HUES6 (cell line): ENCODE results near the gene TMIGD2.
"Not testable (repeated sequence)": the region's sequence is repeated elsewhere in the genome, so short reads cannot be mapped to it uniquely, and the experiment has no call there.

ENCODE experiments used
- H3K27ac ChIP-seq: 2 replicates; pipeline ENCODE4 v1.7.0; 2013; ENCODE audit warnings: low read depth, mild to moderate bottlenecking, low read length, inconsistent platforms
- H3K27me3 ChIP-seq: 2 replicates; pipeline ENCODE4 v1.6.1; 2013; ENCODE audit warnings: low read length; ENCODE audit not compliant: control insufficient read depth, insufficient read depth
- H3K36me3 ChIP-seq: 2 replicates; pipeline ENCODE4 v1.6.1; 2013; ENCODE audit warnings: low read length; ENCODE audit not compliant: control insufficient read depth, insufficient read depth
- H3K4me1 ChIP-seq: 2 replicates; pipeline ENCODE4 v1.6.1; 2013; ENCODE audit warnings: low read length; ENCODE audit not compliant: control insufficient read depth, insufficient read depth
- H3K4me3 ChIP-seq: 2 replicates; pipeline ENCODE4 v1.5.1; 2013; ENCODE audit warnings: low read depth, low read length
- H3K9ac ChIP-seq: one replicate; pipeline ENCODE4 v1.6.1; 2013; ENCODE audit warnings: mild to moderate bottlenecking, low read length
- H3K9me3 ChIP-seq: 2 replicates; pipeline ENCODE4 v1.6.1; 2013; ENCODE audit warnings: low read depth, low read length; ENCODE audit not compliant: control insufficient read depth, insufficient read depth

The TMIGD2 gene

GRCh38 chr19:4294389-4294788, 7.8 kb downstream of the TMIGD2 start:
- H3K27ac ChIP-seq: no peak overlapping the region
- H3K27me3 ChIP-seq: no peaks in the 10 kb centered on the region
- H3K9ac ChIP-seq: no peak overlapping the region
- H3K4me3 ChIP-seq: no peak overlapping the region
- H3K4me1 ChIP-seq: peaks cover 5% of the 10 kb centered on the region
- no peaks in the 10 kb centered on the region for H3K36me3 ChIP-seq
- no peaks in the 10 kb centered on the region for H3K9me3 ChIP-seq

GRCh38 chr19:4292515-4292914, 9.7 kb downstream of the TMIGD2 start:
- peaks cover 5% of the 10 kb centered on the region; the same call in 1 of the 2 replicates for H3K4me1 ChIP-seq
- H3K27ac ChIP-seq: no peak overlapping the region
- H3K36me3 ChIP-seq: no peaks in the 10 kb centered on the region
- H3K9me3 ChIP-seq: no peaks in the 10 kb centered on the region
- no peaks in the 10 kb centered on the region for H3K27me3 ChIP-seq
- H3K9ac ChIP-seq: no peak overlapping the region
- no peak overlapping the region for H3K4me3 ChIP-seq

GRCh38 chr19:4291184-4291732, 10.9 kb downstream of the TMIGD2 start:
- no peaks in the 10 kb centered on the region for H3K27me3 ChIP-seq
- H3K9me3 ChIP-seq: no peaks in the 10 kb centered on the region
- no peak overlapping the region for H3K4me3 ChIP-seq
- H3K9ac ChIP-seq: no peak overlapping the region
- peaks cover 4% of the 10 kb centered on the region; the same call in 1 of the 2 replicates for H3K4me1 ChIP-seq
- no peaks in the 10 kb centered on the region for H3K36me3 ChIP-seq
- no peak overlapping the region for H3K27ac ChIP-seq

- no peaks in the 10 kb centered on the region for H3K36me3 ChIP-seq
- H3K4me3 ChIP-seq: no peak overlapping the region
- H3K27ac ChIP-seq: no peak overlapping the region
- 0 out of 2 replicates have a peak, but pooled peaks cover 3% of the 10 kb centered on the region for H3K4me1 ChIP-seq
- H3K9me3 ChIP-seq: no peaks in the 10 kb centered on the region
- H3K9ac ChIP-seq: no peak overlapping the region
- peaks cover 11% of the 10 kb centered on the region; the same call in 1 of the 2 replicates for H3K27me3 ChIP-seq
These were observed 14.0 kb downstream of the TMIGD2 start for GRCh38 chr19:4288091-4288777.

- H3K27ac ChIP-seq, H3K4me3 ChIP-seq, H3K4me1 ChIP-seq, H3K9ac ChIP-seq, H3K9me3 ChIP-seq, H3K36me3 ChIP-seq: not testable (repeated sequence)
- H3K27me3 ChIP-seq: peaks cover 30% of the 10 kb centered on the region
These were observed 16.0 kb downstream of the TMIGD2 start for GRCh38 chr19:4286141-4286540.

- Histone ChIP-seq H3K27me3 (peaks cover 42% of the 10 kb centered on the region), H3K27ac (no peak overlapping the region), H3K9me3 (no peaks in the 10 kb centered on the region), H3K4me3 (peak overlapping the region; percentile 53), H3K9ac (no peak overlapping the region), H3K36me3 (no peaks in the 10 kb centered on the region), H3K4me1 (peaks cover 6% of the 10 kb centered on the region; the same call in 1 of the 2 replicates)
These were observed 17.2 kb downstream of the TMIGD2 start for GRCh38 chr19:4284974-4285373.

- no peak overlapping the region for H3K27ac ChIP-seq
- H3K27me3 ChIP-seq: peaks cover 48% of the 10 kb centered on the region
- no peak overlapping the region for H3K9ac ChIP-seq
- H3K4me3 ChIP-seq: peak overlapping the region; percentile 53
- H3K36me3 ChIP-seq: no peaks in the 10 kb centered on the region
- H3K4me1 ChIP-seq: peaks cover 6% of the 10 kb centered on the region; the same call in 1 of the 2 replicates
- H3K9me3 ChIP-seq: no peaks in the 10 kb centered on the region
These were observed 17.8 kb downstream of the TMIGD2 start for GRCh38 chr19:4284176-4284958.

- Histone ChIP-seq H3K27me3 (peaks cover 50% of the 10 kb centered on the region), H3K36me3 (no peaks in the 10 kb centered on the region), H3K4me1 (peaks cover 9% of the 10 kb centered on the region; the same call in 1 of the 2 replicates), H3K9ac (peak overlapping the region; percentile 19), H3K9me3 (no peaks in the 10 kb centered on the region), H3K4me3 (peak overlapping the region; percentile 61), H3K27ac (no peak overlapping the region)
These were observed 22.4 kb downstream of the TMIGD2 start for GRCh38 chr19:4279530-4280422.

- Histone ChIP-seq H3K9ac (peak overlapping the region; percentile 19), H3K9me3 (no peaks in the 10 kb centered on the region), H3K27ac (no peak overlapping the region), H3K36me3 (no peaks in the 10 kb centered on the region), H3K4me3 (peak overlapping the region; percentile 61), H3K4me1 (peaks cover 9% of the 10 kb centered on the region; the same call in 1 of the 2 replicates), H3K27me3 (peaks cover 48% of the 10 kb centered on the region)
These were observed 23.0 kb downstream of the TMIGD2 start for GRCh38 chr19:4279267-4279529.

- Histone ChIP-seq H3K27ac (no peak within 1 kb of the TSS), H3K4me3 (peak within 1 kb of the TSS; percentile 61), H3K9ac (peak within 1 kb of the TSS; percentile 19)
These were observed 23.5 kb downstream of the TMIGD2 start, which contains the start of gene SHD for GRCh38 chr19:4278419-4279266. TSS of gene SHD (plus strand) at chr19:4279266. CDS start at chr19:4280064, 798 bp downstream.

More at GRCh38 chr19:4278419-4279266, 23.5 kb downstream of the TMIGD2 start, which contains the start of gene SHD:
- H3K36me3 ChIP-seq: no peaks in the 10 kb centered on the region
- no peaks in the 10 kb centered on the region for H3K9me3 ChIP-seq
- peaks cover 48% of the 10 kb centered on the region for H3K27me3 ChIP-seq
- H3K4me1 ChIP-seq: peaks cover 9% of the 10 kb centered on the region; the same call in 1 of the 2 replicates
